LoVo (cell line): Measurements from ENCODE around the gene AHCY.
"Not testable (repeated sequence)": the region's sequence is repeated elsewhere in the genome, so short reads cannot be mapped to it uniquely, and the experiment has no call there.

Source experiments
- DNase-seq: peaks from one replicate; pipeline ENCODE4 v3.0.0-alpha.2; 2016; ENCODE audit warnings: low spot score

Gene AHCY

DNA sequence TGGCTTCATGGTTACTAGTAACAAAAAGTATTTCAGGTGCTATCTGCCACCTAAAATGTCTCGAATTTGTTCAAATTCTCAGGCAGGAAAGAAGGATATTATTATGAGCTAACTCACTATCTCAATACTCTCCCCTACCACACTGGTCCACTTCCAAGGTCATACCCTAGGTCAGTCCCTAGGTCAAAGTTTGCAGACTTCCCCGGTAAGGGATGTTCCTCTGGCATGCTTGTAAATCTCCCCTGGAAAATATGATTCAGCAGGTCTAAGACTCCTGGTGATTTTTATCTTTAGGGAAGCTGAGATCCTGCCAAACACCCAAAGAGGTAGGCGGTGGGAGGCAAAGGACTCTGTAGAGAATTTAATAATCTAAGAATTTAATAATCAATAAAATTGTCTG lies 6.7 kb downstream of the AHCY start:
- no peak for DNase-seq

DNA sequence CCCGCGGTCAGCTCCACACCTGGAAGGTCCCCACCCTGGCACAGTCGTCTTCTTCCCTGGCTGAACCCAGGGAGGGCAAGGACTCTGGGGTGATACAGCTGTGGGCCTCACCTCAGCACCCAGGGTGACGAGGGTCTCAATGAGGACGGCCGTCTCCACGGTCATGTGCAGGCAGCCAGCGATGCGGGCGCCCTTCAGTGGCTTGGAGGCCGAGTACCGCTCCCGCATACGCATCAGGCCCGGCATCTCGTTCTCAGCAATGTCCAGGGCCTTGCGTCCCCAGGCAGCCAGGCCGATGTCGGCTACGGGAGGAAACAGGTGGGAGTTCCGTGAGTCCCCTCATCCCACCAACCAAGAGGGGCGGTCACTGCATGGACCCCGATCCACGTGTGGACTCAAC lies 7.9 kb downstream of the AHCY start:
- no peak for DNase-seq

DNA sequence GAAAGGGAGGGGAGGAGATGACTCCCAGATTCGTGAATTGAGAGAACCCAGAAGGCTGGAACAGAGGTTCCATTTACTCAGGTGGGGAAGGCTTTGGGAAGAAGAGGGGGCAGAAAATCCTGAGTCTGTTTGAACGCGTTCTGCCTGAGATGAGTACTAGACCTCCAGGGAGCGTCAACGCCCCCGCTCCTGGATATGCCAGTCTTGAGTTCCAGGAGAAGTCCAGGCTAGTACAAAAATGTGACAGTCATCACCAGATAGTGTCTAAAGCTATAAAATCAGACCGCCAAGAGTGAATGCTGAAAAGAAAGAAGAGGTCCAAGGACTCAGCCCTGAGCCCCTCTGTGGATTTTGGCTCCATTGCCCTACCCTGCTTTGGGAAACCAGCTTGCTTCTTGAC lies 8.6 kb downstream of the AHCY start:
- no peak for DNase-seq

- no peak for DNase-seq
These were observed 9.6 kb downstream of the AHCY start for GRCh38 chr20:34293589-34293988.

DNA sequence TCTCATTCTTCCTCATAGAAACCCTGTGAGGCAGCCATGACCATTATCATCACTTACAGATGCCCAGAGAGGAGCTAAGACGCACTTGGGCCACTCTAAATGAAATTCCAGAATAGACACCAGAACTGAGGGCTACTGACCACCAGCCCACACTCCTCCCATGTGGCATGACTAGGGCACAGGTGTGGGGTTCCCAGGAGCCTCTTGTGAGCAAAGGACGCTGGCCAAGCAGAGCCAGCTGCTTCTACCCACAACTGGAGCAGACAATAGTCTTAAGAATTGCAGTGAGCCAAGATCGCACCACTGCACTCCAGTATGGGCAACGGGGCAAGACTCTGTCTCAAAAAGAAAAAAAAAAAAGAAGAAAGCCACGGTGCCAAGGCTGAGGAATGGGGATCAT lies 10.0 kb downstream of the AHCY start:
- DNase-seq = no peak

DNA sequence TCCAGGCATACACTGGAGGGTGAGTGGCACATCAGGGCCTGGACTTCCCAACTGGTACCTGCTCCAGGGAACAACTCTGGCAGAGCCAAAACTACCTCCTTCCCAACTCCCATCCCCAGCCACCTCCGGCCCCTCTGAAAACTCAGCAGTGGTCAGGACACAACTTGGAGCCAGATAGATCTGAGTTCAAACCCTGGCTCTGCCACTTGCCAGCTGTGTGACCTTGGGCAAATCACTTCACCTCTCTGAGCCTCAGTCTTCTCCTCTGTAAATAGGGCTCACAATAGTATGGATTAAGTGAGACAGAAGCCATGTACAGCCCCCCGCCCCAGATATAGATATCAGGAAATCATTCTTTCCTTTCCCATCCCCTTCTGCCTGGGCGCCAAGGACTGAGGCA lies 10.7 kb downstream of the AHCY start:
- no peak for DNase-seq

DNA sequence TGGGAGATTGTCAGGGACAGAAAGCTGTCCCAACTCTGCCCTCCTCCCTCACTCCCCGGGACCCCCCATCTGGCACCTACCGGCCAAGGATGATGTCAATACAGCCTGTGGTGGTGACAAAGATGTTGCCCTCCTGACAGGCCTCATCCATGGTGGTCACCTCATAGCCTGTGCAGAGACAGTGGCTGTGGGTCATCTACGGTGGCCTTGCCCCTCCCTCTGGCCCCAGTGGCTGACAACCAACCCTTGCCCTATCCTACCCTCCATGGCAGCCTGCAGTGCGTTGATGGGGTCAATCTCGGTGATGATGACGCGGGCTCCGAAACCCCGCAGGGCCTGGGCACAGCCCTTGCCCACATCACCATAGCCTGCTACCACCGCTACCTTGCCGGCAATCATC lies 12.7 kb downstream of the AHCY start:
- DNase-seq = no peak

DNA sequence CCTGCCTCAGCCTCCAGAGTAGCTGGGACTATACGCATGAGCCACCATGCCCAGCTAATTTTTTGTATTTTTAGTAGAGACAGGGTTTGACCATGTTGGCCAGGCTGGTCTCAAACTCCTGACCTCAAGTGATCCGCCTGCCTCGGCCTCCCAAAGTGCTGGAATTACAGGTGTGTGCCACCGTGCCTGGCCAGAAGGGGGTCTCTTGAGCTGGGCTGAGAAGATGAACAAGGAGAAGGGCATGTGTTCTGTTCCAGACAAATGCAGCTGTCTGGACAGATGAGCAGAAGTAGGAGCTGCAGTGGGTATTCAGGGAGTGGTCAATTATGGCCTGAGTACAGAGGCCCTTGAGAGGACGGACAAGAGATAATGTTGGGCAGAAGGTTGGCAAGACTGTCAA lies 15.7 kb downstream of the AHCY start:
- DNase-seq = not testable (repeated sequence)

DNA sequence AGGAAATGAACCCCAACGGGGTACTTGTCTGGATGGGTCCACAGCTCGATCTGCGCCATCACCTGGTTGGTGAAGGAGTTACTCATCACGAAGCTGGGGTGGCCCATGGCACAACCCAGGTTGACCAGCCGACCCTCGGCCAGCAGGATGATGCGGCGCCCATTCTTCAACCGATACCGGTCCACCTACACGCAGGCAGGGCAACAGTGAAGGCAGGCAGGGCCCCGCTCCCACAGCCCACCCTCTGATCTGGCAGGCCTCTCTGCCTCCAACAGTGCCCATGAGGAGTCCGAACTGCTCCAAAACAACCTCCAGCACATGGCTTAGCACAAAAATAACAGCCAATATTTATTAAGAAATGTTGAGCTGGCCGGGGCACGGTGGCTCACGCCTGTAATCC lies 17.7 kb downstream of the AHCY start:
- no peak for DNase-seq

DNA sequence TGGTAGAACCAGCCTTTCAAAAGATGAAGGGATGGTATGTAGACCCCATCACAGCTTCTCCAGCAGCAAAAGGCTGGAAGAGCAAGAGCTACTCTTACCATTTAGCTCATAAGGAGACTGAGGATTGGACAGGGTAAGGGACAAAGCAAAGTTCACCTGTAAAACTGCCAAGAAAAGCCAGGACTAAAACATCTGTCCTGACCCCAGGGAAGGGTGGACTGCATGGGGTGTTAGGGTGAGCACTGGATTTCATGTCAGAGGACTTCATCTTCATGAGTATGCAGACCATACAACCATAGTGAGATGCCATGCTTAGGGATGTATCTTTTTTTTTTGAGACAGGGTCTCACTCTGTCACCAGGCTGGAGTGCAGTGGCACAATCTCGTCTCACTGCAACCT lies 19.3 kb downstream of the AHCY start:
- DNase-seq = no peak

GRCh38 chr20:34282041-34282440 lies 21.1 kb downstream of the AHCY start:
- DNase-seq = no peak

DNA sequence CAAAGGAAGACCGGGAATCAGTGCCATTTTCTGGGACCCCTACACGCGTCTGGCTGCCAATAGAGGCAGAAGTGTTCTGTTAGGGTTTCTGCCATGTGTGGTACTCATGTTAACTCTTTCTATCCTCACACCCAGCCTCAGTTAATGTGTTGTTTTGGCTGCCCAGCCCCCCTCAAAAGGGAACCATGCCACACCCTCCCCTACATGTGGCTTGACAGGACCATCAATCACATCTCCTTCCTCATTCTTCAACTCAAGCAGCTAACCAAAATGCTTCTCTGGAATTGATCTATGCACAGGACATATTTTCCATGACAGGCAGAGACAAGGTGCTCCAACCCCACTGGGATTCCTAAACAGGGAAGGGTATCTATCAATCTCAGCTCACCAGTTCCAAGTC lies 22.0 kb downstream of the AHCY start:
- DNase-seq = no peak

- no peak for DNase-seq
These were observed 28.5 kb downstream of the AHCY start for GRCh38 chr20:34274694-34275093.

- peak; percentile 14 for DNase-seq
These were observed 31.2 kb downstream of the AHCY start for GRCh38 chr20:34271956-34272355.

DNA sequence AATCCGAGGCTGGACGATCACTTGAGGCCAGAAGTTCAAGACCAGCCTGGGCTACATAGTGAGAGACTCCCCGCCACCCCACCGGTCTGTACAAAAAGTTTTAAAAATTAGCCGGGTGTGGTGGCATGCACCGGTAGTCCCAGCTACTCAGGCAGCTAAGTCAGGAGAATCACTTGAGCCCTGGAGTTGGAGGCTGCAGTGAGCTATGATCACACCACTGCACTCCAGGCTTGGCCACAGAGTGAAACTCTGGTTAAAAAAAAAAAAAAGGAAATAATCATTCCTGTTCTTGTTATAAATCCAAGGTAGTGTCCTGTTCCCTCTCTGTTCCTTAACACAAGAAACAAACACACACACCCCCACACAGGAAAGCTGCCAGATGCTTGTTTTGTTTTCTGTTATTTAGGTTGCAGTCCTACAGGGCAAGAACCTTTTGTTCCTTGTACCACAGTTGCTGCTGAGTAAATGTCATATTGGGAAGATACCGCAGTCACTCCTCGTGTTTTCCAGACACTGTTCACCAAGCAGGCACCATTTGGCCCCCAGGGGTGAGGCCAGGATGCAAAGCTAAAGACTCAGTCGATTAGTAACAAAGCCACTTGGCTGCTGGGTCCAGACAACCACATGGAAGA lies 33.0 kb downstream of the AHCY start:
- no peak for DNase-seq

DNA sequence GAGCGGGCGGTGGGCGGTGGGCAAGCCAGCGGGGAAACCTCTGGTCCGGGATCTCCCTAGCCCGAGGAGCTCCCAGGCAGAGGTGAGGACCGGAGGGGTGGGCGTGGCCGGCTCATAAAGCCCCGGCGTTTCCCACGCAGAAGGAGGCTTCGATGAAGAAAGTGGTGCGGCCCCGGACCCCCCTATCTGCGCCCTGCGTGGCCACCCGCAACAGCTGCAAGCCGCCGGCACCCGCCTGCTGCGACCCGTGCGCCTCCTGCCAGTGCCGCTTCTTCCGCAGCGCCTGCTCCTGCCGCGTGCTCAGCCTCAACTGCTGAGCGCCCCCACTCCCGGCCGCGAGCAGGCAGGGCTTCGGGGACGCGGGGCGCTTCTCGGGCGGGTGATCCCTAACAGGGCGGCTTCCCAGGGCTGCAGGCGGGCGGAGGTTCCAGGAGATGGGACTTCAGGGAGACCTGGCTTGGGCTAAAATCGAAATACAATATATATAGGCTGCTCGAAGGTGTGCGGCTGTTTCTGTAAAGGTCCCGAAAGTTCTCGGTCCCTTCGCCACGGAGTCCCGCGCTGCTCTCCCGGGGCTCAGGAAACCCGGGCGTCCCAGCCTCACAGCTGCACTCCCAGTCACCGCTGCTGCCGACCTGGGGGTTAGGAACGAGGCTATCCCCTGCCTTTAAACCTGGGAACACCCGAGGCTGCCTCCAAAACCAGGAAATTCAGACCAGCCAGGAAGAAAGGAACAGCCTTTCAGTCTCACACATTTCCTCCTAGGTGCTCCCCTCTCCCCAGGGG lies 34.1 kb downstream of the AHCY start:
- no peak for DNase-seq

GRCh38 chr20:34268145-34268544 lies 35.0 kb downstream of the AHCY start:
- no peak for DNase-seq

DNA sequence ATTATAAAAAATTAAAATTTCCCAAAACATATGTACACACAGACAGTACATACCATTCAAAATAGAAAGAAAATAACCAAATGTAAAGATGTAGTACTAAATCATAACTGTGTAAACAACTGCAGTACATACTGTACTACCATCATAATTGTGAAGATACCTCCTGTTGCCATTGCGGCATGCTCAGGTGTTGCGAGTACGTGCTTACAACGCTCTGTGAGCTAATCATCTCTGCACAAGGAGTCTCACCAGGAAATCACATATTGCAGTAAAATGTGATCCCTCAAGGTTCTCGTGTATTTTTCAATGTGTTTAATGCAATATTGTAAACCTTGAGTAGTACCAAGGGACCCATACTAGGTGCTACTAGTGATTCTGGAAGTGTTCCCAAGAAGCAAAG lies 39.0 kb downstream of the AHCY start:
- DNase-seq = no peak

- DNase-seq = not testable (repeated sequence)
These were observed 39.7 kb downstream of the AHCY start for GRCh38 chr20:34263468-34263867.

DNA sequence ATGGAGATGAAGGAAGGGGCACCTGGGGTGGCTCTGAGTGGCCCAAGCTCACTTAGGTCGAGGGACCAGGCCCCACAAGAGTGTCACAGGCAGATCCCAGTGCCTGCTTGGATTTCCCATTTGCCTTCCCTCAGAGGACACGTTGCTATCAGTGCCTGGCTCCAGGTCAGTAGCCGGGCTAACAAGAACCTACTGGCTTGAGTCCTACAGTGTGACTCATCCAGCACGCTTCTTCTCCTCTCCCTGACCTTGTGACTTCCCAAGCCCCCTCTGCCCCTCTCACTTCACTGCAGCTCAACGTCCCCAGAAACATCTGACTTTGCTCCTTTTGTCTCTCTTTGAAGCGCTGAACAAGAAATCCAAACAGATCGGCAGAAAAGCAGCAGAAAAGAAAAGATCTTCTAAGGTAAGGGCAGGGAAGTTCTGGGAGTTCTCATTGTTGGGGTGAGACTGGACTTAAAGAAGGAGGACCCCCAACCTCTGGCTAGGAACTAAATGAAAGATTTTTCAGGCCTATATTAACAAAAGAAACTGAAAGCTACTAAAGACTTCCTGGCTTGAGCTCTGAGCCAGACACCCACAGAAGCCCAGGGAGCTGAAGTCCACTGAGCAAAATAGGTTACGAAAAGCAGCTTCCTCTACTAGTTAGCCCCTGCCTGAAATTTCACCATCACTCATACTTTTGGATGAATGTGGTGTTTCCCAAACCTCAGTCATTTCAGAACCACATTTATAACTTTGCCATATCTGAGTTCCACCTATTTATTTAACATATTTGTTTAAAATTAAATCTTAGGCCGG lies 40.5 kb downstream of the AHCY start:
- no peak for DNase-seq

DNA sequence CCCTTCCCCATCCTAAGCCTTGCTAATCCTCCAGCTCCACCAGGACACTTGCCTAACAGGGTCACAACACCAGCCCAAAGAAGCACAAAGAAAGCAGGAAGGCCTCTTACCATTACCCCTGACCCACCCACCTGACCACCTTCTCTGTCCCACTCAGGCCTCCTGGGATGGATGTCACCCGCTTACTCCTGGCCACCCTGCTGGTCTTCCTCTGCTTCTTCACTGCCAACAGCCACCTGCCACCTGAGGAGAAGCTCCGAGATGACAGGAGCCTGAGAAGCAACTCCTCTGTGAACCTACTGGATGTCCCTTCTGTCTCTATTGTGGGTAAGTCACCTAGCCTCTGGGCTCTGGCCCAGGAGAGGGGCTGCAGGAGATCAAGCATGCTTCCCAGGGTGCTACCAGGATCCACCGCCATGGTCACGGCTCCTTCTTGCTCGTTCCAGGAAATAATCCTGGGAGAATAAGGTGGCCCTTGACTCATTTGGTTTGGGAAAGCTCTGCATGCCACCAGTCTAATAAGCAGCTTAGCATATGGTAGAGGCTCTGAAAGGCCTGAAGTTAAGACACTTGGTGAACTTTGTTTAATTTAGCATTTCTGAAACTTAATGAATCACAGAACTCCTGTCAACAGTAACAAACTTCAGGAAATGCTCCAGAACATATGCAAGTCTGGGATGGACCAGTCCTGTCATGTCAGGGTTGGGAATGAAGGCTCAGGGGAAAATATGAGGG lies 42.8 kb downstream of the AHCY start:
- no peak for DNase-seq

DNA sequence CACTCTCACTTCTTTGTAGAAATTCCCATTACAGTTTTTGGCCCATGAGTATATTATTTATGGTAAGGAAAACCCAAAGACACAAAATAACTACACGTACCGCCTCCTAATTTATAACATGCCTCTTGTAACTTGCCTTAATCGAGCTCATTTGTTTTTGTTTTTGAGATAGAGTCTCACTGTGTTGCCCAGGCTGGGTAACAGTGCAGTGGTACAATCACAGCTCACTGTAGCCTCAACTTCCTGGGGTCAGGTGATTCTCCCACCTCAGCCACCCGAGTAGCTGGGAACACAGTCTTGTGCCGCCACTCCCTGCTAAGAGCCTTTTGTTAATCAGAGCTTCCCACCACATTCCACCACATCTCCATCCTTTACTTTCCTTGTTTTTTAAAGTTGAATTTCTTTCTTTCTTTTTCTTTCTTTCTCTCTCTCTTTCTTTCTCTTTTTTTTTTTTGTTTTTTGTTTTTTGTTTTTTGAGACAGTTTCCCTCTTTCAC lies 46.5 kb downstream of the AHCY start:
- no peak for DNase-seq
